Left lung (tissue), 10 donors: ENCODE measurements around the gene LRP1-AS. TPM values are rescaled to one million over a fixed set of nuclear protein-coding genes. Genes with fewer than 3 reads are reported as not detected.

Experiments
- ATAC-seq: fragments of 200-7000 bp; cut with Tn5 transposase; one replicate; pipeline ENCODE4 v1.9.1; 2020; ENCODE audit warnings: moderate library complexity
- DNase-seq, 4 donors: peaks; one replicate each; pipeline ENCODE4 v3.0.0-alpha.2; 2013 to 2020
- H3K27ac ChIP-seq, 2 donors: fragments of 200-600 bp; sonication (generic) in 1 of 2; one replicate each; pipeline versions ENCODE4 v1.5.0 to v1.8.0; 2020 to 2021
- H3K27me3 ChIP-seq, 2 donors: fragments of 200-600 bp; sonication (generic) in 1 of 2; one replicate each; pipeline versions ENCODE4 v1.5.0 to v1.8.0; 2020 to 2021
- H3K36me3 ChIP-seq, 2 donors: fragments of 200-600 bp; sonication (generic) in 1 of 2; one replicate each; pipeline versions ENCODE4 v1.5.0 to v1.8.0; 2020 to 2021
- H3K4me1 ChIP-seq, 2 donors: fragments of 200-600 bp; one replicate each; pipeline ENCODE4 v1.8.0; 2021
- H3K4me3 ChIP-seq, 2 donors: fragments of 200-600 bp; sonication (generic) in 1 of 2; one replicate each; pipeline versions ENCODE4 v1.5.0 to v1.8.0; 2020 to 2021; ENCODE audit warnings: mild to moderate bottlenecking in 1 of 2
- H3K9me3 ChIP-seq, 2 donors: fragments of 200-600 bp; sonication (generic) in 1 of 2; one replicate each; pipeline versions ENCODE4 v1.5.0 to v1.8.0; 2020 to 2021
- CTCF ChIP-seq, 2 donors: fragments of 200-600 bp; sonication (generic) in 1 of 2; IDR thresholded peaks; one replicate each; pipeline versions ENCODE4 v1.5.0 to v1.8.0; 2021; ENCODE audit warnings: antibody characterized with exemption in 2 of 2
- intact Hi-C, 2 donors: fragments of 100-400 bp; cut with DNase I; formaldehyde crosslinking; loops; one replicate each; pipeline versions ENCODE4 v1.11.2 to v1.14.2; 2022
- polyA plus RNA-seq, 6 donors: library from polyadenylated mRNA; unstranded; fragments of 120-200 nt; gene quantifications; one replicate each; pipeline ENCODE4 v1.2.1, GENCODE V29; 2013; ENCODE audit not compliant: insufficient read length in 6 of 6
- total RNA-seq, 2 donors: library from RNA; stranded (reverse); fragmentation: NEBNext Ultra II Directional; extraction: Animal tissue kit (Norgen Biotek cat#: 25700); gene quantifications; one replicate each; pipeline ENCODE4 v1.2.1, GENCODE V29; 2021
- donor health status: DM: no; HTN: yes; CAD: no.
- donor health status: DM: no; HTN: no; CAD: no.

Gene LRP1-AS
- total and polyA plus RNA-seq, 8 donors = 0.24 to 1.0 (median 0.69) TPM; not detected in 3

DNA sequence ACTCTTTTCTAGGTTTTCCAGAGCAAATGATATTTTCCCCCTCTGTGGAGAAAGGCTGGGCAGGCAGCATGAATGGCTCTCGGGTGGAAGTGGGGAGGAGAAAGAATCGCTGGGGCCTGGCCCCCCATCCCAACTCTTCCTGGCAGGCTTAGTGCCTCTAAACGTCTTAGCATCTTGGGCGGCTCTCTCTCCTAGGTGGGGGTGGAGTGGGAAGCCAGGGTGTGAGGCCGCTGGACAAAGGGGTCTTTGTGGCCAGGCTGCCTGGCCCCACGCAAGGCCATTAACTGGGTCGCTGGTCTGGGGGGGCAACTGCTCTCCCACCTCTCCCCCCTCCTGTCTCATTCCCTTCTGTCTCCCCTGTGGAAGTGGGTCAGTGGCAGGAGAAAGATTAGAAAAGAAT lies 4.7 kb downstream of the LRP1-AS start:
- Histone ChIP-seq H3K4me3 (no peak overlapping the region), H3K27me3 (no peaks in the 10 kb centered on the region), H3K9me3 (no peaks in the 10 kb centered on the region), H3K36me3 (peaks cover 0 to 86% of the 10 kb centered on the region in 2 donors), H3K4me1 (peaks cover 11 to 81% of the 10 kb centered on the region in 2 donors), H3K27ac (no peak overlapping the region)
- intact Hi-C loops = no loop called here
- DNase-seq (no peak), ATAC-seq (no peak)
- no peak for TF ChIP-seq CTCF (IDR thresholded peaks at IDR 0.05)

DNA sequence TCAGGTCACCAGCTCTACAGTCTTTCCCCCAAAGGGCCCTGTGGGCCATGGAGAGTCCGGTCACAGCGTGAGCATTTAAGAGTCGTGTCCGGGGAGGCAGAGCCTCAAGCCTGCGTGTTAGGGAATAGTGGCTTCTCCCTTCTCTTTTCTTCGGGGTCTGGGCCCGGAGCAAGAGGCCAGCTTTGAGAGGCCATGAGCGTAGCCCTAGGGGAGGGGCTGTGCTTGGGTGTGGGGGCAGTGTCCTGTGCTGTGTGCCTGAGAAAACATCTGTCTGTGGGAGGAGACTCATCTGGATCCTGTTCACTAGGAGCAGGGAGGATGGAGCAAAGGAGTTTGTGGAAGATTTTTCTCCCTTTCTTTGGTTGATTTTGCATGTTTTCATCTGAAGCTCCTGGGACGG lies 5.3 kb downstream of the LRP1-AS start:
- ATAC-seq (no peak), DNase-seq (no peak)
- no peaks in the 10 kb centered on the region for H3K27me3 ChIP-seq
- H3K4me3 ChIP-seq = no peak overlapping the region
- H3K27ac ChIP-seq = no peak overlapping the region
- no peaks in the 10 kb centered on the region for H3K9me3 ChIP-seq
- peaks cover 11 to 81% of the 10 kb centered on the region in 2 donors for H3K4me1 ChIP-seq
- peaks cover 0 to 81% of the 10 kb centered on the region in 2 donors for H3K36me3 ChIP-seq
- TF ChIP-seq CTCF (IDR thresholded peaks at IDR 0.05) = no peak
- intact Hi-C loops = no loop called here

- peaks cover 0 to 74% of the 10 kb centered on the region in 2 donors for H3K36me3 ChIP-seq
- H3K9me3 ChIP-seq = no peaks in the 10 kb centered on the region
These were observed 6.2 kb downstream of the LRP1-AS start for GRCh38 chr12:57141249-57141648.

GRCh38 chr12:57139796-57140649 lies 7.4 kb downstream of the LRP1-AS start:
- H3K27ac ChIP-seq = peak overlapping the region in 1 of 2 donors; percentile 21
- no peaks in the 10 kb centered on the region for H3K27me3 ChIP-seq
- no peak for ATAC-seq
- H3K4me3 ChIP-seq = no peak overlapping the region
- H3K36me3 ChIP-seq = peaks cover 0 to 61% of the 10 kb centered on the region in 2 donors
- DNase-seq = no peak
- no peak for TF ChIP-seq CTCF (IDR thresholded peaks at IDR 0.05)
- H3K4me1 ChIP-seq = peaks cover 16 to 80% of the 10 kb centered on the region in 2 donors
- intact Hi-C loops = no loop called here
- no peaks in the 10 kb centered on the region for H3K9me3 ChIP-seq

More at GRCh38 chr12:57141249-57141648, 6.2 kb downstream of the LRP1-AS start:
- Histone ChIP-seq H3K27ac (no peak overlapping the region), H3K4me1 (peaks cover 16 to 80% of the 10 kb centered on the region in 2 donors), H3K4me3 (no peak overlapping the region), H3K27me3 (no peaks in the 10 kb centered on the region)
- intact Hi-C loops = no loop called here
- DNase-seq (no peak), ATAC-seq (no peak)
- TF ChIP-seq CTCF (IDR thresholded peaks at IDR 0.05) = no peak

GRCh38 chr12:57138526-57139272 lies 8.7 kb downstream of the LRP1-AS start:
- TF ChIP-seq CTCF (IDR thresholded peaks at IDR 0.05) = no peak
- no peaks in the 10 kb centered on the region for H3K9me3 ChIP-seq
- no peak overlapping the region for H3K4me3 ChIP-seq
- peaks cover 16 to 80% of the 10 kb centered on the region in 2 donors for H3K4me1 ChIP-seq
- DNase-seq (peak in 1 of 4 donors; percentile 82), ATAC-seq (peak; percentile 73)
- peak overlapping the region; percentile 7 to 19 for H3K27ac ChIP-seq
- H3K36me3 ChIP-seq = peaks cover 0 to 48% of the 10 kb centered on the region in 2 donors
- intact Hi-C loops = no loop called here
- H3K27me3 ChIP-seq = no peaks in the 10 kb centered on the region
